Stimulated activated CD8-positive, alpha-beta memory T cell treated with anti-CD3 and anti-CD28 coated beads, Interleukin-15, amount 100 ng/mL, for 24 hours (primary cell): Measurements from ENCODE around the gene PEDS1.
"Not testable (repeated sequence)": the region's sequence is repeated elsewhere in the genome, so short reads cannot be mapped to it uniquely, and the experiment has no call there.

ENCODE experiments used
- DNase-seq: peaks from one replicate; pipeline ENCODE4 v3.0.0-alpha.2; 2020; ENCODE audit warnings: low read depth

Gene PEDS1

DNA sequence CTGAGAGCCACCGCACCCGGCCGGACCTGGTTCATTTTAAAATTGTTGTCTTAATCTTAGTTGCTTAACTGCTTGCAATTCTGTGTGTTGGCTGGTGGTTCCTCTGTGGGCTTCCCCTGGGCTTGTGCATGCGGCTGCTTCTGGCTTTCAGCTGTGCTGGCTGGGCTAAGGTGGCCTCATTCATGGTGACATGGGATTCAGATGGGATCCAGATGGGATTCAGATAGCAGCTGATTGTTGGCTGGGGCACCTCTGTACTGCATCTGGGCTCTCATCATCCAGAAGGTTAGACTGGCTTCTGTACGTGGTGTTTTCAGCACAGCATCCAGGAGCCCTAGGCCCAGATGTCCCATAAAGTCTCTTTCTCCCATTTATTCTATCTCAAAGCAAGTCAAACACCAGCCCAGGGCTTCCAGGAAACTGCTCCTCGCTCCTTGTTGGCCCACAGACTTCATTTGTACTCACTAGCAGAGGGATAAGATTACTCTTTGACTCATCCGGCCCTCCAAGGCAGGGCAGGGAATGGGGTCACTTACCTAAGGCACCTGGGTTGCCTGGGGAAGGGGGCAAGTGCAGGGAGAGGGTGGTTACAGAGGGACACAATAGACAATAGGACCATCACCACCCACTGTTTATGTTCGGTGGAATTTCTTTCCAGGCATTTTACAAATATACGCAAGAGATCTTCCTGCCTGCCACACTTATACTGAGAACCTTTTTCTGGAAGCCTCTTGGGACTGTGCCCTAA is 10.2 kb upstream of the PEDS1 start:
- no peak for DNase-seq

DNA sequence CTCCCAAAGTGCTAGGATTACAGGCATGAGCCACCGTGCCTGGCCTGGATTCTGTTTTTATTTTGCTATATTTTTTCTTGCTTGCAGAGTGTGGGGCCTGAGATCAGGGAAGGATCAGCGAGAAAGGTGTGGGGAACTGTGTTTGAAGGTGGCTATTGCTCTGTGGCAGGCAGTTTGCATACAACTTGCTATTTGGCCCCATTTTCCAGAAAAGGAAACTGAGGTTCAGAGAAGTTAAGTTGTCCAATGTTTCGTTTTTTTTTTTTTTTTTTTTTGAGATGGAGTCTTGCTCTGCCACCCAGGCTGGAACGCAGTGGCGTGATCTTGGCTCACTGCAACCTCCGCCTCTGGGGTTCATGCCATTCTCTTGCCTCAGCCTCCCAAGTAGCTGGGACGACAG is 8.0 kb upstream of the PEDS1 start:
- DNase-seq, result not testable (repeated sequence)

DNA sequence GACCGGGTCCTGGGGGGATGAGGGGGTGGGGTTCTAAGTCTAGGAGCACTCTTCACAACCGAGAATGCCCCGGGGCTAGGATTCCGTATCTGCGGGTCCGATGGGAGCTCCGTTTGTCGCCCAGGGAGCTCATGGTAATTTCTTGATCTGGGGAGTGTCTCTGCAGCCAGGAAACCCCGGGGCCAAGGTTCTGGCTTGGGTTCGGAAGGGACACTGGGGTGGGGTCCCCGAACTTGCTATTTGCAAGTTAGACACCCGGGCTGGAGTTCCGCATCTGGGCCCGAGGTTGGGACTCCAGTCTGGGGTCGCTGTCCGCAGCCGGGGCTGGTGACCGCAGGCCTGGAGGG is 397 bp downstream of the PEDS1 start:
- DNase-seq, result no peak

DNA sequence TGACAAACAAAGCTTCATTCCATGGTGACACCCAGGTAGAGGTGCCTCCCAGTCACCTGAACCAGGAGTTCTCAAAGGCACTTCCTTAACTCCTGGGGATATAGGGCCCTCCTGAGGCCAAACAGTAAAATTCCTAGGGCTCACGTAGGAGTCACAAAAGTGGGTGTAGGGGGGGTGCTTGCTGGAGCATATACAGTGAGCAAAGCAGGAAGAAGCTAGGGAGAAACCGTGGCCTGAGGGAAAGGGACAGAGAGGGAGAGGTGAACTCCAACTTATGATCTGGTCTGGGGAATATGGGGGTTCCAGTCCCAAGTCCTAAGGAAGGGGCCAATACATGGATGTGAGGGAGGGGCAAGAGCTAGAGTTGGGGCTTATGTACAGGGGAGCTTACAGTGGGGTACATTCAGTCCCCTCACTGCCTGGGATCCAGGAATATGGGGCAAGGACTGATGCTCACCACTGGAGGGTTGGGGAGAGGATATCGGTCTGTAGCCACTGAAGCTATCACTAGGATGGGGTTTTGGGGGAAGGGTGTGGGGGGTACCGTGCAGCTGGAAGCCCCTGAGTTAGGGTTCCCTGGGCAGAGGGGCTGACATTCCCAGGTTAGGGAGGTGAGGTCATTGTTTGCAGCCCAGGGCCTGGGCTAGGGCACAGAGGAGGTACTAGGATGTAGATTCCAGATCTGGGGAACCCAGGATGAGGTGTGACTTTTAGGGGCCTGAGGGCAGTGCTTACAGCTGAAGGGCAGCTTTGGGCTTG is 950 bp downstream of the PEDS1 start:
- DNase-seq, result no peak

DNA sequence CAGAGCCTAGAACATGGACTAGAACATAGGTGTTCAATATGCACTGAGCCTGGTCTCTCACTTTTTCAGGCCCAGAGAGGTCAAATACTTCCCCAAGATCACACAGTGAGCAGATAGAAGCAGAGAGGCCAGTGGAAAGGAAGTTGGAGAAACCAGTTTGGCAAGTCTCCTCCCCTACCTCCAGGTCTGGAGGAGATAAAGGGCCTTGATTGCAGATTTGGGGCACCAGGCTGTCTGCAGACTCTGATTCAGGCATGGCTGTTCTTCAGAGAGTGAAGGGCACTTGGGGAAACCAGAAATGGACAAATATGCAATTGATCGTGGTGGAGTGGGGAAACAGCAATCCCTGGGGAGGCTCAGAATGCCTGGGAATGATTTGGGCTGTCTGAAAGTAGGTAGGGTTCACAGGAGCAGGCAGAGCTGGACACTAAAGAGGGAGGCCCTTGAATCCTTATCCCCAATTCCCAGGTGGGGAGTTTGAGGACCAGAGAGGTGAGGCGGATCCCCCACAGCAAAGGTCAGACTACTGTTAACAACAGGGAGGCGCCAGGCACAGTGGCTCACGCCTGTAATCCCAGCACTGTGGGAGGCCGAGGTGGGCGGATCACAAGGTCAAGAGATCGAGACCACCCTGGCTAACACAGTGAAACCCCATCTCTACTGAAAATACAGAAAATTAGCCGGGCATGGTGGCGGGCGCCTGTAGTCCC is 2.3 kb downstream of the PEDS1 start:
- no peak for DNase-seq

DNA sequence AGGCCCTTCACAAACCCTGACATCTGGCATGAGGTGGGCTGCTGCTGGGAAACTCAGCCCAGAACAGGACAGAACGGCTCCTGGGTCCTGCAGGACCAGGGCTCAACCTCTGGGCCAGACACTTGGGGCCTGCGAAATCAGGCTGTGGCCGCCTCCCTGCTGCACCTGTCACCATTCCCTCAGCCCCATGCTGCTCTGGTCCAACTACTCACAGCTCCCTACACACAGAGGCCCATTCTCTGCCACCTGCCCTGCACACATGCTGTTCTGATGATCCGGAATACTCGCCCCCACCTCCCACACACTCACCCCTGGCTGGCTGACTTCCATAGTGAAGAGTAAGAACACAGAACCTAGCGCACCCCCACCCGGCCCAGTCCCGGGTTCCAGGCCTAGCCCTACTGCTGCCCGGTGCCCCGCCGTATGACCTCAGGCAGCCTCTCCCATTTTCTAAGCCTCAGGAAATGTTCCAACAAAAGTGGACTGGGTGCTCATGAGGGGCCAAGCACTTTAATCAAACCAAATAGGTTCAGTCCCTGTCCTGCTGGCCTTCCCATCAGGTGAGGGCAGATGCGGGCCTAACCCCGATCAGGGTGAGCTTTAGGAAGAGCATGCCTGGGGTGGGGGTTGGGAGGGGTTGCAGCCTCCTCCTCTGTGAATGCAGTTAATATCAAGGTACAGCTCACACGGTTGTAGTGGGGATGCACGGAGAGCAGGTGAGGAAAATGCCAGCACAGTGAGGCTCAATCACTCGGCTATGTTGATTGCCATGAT is 3.9 kb downstream of the PEDS1 start:
- no peak for DNase-seq

DNA sequence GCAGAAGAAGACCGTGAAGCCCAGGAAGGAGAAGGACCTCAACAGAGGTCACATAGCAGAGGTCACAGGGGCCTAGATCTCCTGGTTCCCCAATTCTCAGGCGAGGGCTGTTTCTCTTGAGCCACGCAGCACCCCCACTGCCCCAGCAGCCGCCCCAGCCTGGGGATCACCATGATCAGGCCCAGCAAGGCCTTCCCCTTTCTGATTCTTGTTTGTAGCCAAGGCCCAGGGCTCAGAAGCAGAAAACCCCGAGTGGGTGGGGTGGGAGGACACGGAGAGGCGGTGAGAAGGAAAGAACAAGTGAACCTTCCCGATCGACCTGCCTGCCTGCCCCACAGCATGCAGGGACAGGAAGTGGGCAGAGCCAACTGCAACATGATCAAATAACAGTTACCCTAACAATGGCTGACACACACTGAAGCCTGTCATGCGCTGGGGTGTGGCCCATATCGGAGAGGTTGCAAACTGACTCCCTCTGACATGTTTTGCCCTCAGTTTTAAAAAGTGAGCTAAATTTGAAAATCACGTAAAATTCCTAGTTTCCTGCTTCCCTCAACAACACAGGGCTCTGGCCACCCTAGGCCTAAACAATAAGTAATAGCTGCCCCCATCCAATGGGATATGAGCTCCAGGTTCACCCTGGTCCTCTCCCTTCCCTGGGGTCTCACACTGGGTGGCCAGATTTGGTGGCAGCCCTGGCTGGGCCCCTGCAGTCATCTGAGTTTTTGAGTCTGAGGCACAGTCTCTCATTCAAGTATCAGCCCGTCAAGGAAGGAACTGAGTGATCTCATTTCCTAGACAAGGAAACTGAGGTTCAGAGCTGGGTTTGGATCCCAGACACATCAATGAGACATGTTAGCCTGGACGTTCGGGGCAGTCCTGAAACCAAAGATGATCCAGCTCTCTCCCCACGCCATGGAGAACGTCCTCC is 6.5 kb downstream of the PEDS1 start:
- DNase-seq, result peak; percentile 29

DNA sequence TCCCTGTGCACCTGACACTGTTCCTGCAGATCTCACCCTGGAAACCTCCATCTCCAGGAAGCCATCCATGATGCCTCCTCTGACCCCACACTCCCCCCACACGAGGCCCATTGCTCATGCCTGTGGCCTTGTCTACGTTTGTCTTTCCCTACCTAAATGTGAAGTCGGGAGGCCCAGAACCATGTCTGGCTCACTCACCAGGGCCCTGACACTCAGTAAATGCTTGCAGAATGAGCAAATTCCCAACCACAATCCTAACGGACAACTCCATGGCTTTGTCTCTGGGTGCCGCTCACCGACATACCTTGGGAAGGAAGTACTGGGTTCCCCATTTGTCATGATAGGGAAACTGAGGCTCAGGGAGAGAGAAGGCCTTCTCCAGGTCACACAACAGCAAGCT is 7.3 kb downstream of the PEDS1 start:
- no peak for DNase-seq

DNA sequence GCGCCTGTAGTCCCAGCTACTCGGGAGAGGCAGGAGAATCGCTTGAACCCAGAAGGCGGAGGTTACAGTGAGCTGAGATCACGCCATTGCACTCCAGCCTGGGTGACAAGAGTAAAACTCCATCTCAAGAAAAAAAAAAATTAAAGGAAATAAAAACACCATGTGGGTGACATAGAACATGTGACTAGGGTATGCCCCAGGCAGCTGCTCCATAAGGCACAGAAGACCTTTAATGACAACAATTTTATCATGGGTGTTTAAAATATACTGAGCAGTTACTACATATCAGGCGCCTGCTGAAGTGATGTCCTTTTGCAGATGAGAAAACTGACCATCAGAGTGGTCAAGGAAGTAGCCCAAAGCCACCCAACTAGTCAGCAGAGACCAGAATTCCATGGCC is 8.0 kb downstream of the PEDS1 start:
- no peak for DNase-seq

DNA sequence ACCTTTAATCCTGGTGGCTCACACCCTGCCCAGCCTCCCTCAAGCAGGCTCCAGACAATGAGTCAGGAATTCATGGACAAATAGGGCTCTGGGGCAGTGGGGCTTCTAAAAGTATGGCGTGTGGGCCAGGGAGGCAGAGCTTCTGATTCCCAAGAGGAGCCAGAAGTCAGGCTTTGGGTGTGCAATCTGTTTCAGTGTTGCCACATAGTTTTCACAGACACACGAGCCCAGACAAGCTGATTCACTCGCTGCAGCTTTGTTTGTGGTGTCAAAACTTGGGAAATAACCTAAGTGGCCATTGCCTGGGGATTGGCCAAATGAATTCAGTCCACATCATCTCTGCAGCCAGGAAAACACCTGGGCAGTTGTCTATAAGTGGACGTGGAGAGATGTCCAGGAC is 9.2 kb downstream of the PEDS1 start:
- no peak for DNase-seq

DNA sequence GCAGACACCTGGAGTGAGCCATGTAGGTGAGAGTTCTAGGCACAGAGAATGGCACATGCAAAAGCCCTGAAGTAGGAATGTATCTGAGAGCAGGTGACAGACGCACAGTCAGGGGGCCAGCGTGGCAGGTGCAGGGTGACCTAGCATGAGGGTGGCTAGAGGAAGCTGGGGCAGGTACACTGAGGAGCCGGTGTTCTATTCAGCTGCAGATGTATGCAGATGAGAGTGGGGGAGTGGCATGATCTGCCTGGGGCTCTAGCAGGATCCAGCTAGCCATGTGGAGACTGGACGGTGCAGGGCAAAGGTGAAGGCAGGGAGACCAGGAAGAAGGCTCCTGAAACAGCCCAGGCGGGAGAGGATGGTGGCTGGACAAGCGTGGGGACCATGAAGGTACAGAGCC is 10.7 kb downstream of the PEDS1 start:
- DNase-seq, result no peak

DNA sequence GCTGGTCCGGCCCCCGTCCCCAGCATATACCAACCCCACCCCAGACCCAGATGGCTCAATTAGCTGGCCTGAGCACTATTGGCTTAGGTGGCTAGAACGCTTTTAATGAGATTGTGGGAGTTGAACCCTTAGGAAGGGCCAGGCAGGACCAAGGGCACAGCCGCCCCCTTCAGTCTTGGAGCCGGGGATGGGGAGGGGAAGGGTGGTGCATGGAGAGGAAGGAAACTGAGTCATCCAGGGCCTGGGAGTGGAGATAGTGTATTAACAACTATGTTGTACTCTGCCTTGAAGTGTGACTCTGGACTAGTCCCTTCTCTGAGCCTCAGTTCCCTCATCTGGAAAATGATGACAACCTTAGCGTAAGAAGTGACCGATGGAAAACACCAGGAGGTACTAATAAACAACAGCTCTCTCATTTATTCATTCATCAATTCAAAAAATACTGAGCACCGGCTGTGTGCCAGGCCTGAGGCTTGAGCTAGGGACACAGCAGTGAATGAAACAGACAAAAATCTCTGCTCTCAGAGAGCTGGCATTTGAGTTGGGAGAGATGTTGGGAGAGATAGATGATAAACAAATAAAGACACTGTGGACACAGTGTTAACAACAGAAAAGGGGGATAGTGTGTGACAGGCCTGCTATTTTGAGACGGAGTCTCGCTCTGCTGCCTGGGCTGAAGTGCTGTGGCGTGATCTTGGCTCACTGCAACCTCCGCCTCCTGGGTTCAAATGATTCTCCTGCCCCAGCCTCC is 11.5 kb downstream of the PEDS1 start:
- no peak for DNase-seq

DNA sequence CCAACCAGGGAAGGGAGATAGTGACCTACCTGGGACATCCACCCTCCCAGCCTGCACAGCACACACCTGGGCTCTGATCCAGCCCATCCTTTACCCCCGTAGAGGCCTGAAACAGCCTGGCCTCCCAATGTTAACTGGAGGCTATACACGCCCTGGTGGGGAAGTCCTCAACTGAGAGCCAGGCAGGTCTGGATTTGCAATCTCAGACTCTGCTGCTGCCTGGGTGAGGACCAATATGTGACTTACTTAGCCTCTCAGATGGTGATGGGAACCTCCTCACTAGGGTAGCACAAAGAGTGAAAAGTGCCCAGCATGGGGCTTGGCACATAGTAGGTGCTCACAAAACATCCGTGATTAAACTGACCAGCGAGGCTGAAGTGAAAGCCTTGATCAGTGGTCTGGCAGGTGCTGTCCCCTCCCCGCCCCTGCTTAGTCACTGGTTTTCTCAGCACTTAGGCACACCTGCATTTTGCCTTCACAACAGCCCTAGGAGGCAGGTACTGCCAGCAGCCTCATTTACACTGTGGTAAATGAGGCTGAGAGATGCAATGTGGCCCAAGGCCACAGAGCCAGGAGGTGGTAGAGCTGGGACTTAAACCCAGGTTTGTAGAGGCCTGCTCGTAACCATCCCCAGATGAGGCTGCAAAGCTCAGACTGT is 12.4 kb downstream of the PEDS1 start:
- DNase-seq, result no peak

DNA sequence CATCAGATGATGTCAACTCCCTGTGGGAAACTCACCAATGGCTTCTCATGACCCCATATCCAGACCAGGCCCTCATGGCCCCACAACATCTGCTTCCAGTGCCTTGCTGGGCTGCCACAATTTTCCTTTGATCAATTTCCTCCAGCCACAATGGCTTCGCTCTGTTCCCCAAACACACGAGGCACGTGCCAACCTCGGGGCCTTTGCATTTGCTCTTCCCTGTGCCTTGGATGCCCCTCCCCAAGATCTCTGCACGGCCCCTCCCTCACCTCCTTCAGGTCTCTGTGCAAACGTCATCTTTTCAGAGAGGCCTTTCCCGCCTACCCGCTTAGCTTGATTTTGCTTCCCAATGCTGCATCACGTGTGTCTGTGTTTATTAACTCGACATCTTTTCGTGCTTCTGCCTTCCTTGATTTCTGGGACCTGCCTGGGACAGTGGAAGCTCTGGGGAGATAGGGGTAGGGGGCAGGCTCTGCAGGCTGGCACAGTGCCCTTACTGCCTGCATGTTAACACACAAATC is 13.1 kb downstream of the PEDS1 start:
- DNase-seq, result no peak

DNA sequence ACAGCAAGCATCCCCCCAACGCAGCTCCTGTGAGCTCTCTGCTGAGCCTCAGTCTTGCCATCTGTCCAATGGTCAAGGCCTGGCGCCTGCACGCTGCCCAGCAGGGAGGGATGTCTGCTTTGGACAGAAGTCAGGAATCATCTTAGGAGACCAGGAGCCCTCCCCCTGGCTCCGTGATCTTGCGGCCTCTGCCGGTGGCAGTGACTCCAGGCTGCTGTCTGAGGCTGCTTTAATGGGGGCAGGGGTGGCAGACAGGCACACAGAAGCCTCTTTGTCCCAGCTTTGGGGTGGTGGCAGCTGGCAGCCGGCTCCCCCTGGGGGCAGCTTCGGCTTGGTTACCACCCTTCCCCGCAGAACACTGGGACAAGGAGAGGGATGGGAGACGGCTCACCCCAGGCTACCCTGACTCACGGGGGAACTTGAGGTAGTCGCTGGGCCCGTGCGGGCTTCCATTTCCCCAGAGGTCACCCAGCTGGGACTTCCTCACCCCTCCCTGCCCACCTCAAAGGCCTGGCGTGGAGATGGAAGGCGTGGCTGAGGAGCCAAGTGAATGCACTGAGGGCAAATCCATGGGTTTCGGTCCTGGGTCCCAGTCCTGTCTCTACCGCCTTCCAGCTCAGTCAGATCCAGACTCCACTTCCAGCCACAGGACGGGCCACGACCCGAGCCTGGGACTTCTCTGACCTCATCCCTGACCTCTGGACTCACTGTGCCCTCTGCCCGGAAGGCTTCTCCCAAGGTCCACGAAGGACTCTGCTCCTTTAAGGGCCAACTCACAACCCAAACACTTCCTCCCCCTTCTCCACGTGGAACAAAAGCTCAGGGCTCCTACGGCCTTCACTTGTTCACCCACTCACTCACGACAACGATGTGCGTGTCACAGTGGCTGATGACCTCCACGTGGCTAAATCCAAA is 14.8 kb downstream of the PEDS1 start:
- DNase-seq, result no peak

DNA sequence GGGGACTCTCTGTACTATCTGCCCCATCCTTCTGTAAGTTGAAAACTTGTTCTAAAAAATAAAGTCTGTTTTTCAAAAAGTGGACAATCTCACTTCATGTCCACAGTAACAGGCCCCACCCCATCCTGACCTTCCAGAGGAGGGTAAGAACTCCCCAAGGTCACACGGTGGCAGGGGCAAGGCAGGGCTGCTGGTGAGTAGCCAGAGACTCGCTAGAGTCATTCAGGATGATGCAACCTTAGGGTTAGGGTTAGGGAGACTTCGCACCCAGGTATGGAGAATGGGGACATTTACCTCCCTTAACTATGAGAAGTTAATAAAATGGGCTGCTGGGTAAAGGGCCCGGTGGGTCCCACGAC is 15.4 kb downstream of the PEDS1 start:
- no peak for DNase-seq

DNA sequence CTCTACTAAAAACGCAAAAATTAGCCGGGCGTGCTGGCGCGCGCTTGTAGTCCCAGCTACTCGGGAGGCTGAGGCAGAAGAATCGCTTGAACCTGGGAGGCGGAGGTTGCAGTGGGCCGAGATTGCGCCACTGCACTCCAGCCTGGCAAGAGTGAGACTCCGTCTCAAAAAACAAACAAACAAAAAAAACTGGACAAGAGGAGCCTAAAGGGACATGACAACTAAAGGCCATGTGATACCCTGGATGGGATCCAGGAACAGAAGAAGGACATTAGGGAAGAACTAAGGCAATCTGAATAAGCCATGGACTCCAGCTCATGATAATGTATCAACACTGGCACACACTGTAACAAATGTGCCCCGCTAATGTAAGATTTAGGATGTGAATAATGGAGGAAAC is 15.8 kb downstream of the PEDS1 start:
- not testable (repeated sequence) for DNase-seq

DNA sequence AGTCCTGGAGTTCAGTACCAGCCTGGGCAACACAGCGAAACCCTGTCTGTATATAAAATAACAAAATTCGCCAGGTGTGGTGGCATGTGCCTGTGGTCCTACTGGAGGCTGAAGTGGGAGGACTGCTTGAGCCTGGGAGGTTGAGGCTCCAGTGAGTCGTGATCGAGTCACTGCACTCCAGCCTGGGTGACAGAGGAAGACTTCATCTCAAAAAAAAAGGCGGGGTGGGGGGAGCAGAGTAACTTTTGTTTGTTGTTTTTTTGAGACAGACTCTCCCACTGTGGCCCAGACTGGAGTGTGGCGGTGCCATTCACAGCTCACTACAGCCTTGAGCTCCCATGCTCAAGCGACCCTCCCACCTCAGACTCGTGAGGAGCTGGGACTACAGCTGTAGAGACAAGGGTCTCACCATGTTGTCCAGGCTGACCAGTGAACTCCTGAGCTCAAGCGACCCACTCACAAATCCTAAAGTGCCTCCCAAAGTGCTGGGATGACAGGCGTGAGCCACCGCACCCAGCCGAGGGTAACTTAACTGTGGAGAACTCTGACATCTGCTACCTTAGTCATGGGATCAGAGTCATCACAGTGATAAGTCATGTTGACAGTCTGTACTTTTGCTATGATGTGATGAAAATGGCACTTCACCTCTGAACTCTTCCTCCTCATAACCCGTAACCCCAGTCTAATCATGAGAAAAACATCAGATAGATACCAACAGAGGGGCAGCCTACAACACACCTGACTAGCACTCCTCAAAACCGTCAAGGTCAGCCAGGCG is 16.5 kb downstream of the PEDS1 start:
- no peak for DNase-seq
